H1 (cell line): Measurements from ENCODE around the gene NAALADL1. TPM values are rescaled to one million over a fixed set of nuclear protein-coding genes. Genes with fewer than 3 reads are reported as not detected.

ENCODE experiments used
- CTCF ChIA-PET: fragments of 300-600 bp; sonication (Branson Sonifier 250); formaldehyde crosslinking; loops from one replicate; lab custom pipeline; 2021; ENCODE audit not compliant: partially characterized antibody; lab: Charles Lee
- POLR2A ChIA-PET: fragments of 300-600 bp; sonication (Branson Sonifier 250); formaldehyde crosslinking; loops from one replicate; lab custom pipeline; 2021; ENCODE audit warnings: inconsistent platforms; ENCODE audit not compliant: partially characterized antibody; lab: Charles Lee
- DNase-seq, 2 experiments: peaks; one replicate each; pipeline versions ENCODE4 v3.0.0 to v3.0.0-alpha.2; 2010 to 2022; ENCODE audit warnings: low spot score in 2 of 2, low read depth in 1 of 2, mixed read lengths in 1 of 2
- FAIRE-seq: peaks from 2 replicates; lab custom pipeline; 2011; peaks lifted over from hg19 to GRCh38; lab: Jason Lieb, UNC
- H2AFZ ChIP-seq: 2 replicates; pipeline ENCODE4 v1.8.1; 2012; ENCODE audit warnings: low read length, inconsistent platforms
- H2AK5ac ChIP-seq: 2 replicates; pipeline ENCODE4 v1.6.1; 2013; ENCODE audit warnings: low read depth, low read length
- H2BK120ac ChIP-seq: replicated peaks from 2 replicates; pipeline ENCODE3; 2013; ENCODE audit warnings: low read depth, low read length, inconsistent platforms
- H2BK12ac ChIP-seq: 2 replicates; pipeline ENCODE4 v1.6.1; 2013; ENCODE audit warnings: low read depth, low read length
- H2BK15ac ChIP-seq: 2 replicates; pipeline ENCODE4 v1.6.1; 2013; ENCODE audit warnings: low read length
- H2BK20ac ChIP-seq: 2 replicates; pipeline ENCODE4 v1.6.1; 2013; ENCODE audit warnings: low read length
- H2BK5ac ChIP-seq: 2 replicates; pipeline ENCODE4 v1.6.1; 2013; ENCODE audit warnings: low read depth, low read length
- H3K14ac ChIP-seq: 2 replicates; pipeline ENCODE4 v1.6.1; 2013; ENCODE audit warnings: inconsistent platforms; ENCODE audit not compliant: insufficient read length
- H3K18ac ChIP-seq: 2 replicates; pipeline ENCODE4 v1.6.1; 2013; ENCODE audit warnings: low read length; ENCODE audit errors: extremely low read depth
- H3K23ac ChIP-seq: 2 replicates; pipeline ENCODE4 v1.6.1; 2013; ENCODE audit warnings: inconsistent platforms; ENCODE audit not compliant: insufficient read length
- H3K23me2 ChIP-seq: 2 replicates; pipeline ENCODE4 v1.6.1; 2013; ENCODE audit warnings: low read depth, low read length
- H3K27ac ChIP-seq: 2 replicates; pipeline ENCODE4 v1.6.1; 2011; ENCODE audit warnings: low read depth, low read length, inconsistent platforms
- H3K27me3 ChIP-seq, 4 experiments: replicated peaks in 1 of 4; 1 replicate in 1 of 4; 2 replicates in 3 of 4; pipeline versions ENCODE4 v1.6.1 to v1.8.1; 2011 to 2013; ENCODE audit warnings: low read length in 3 of 4, mild to moderate bottlenecking in 3 of 4, inconsistent platforms in 2 of 4, mixed read lengths in 2 of 4, moderate library complexity in 1 of 4; ENCODE audit not compliant: control insufficient read depth in 3 of 4, insufficient read depth in 3 of 4; ENCODE audit errors: extremely low read depth in 1 of 4
- H3K36me3 ChIP-seq, 4 experiments: 2 replicates each; pipeline versions ENCODE4 v1.6.1 to v1.8.1; 2011 to 2013; ENCODE audit warnings: mild to moderate bottlenecking in 4 of 4, low read length in 3 of 4, moderate library complexity in 2 of 4, control low read depth in 1 of 4, inconsistent platforms in 1 of 4; ENCODE audit not compliant: insufficient read depth in 4 of 4, control insufficient read depth in 2 of 4
- H3K4ac ChIP-seq: replicated peaks from 2 replicates; pipeline ENCODE3; 2013; ENCODE audit warnings: low read length, low read depth, mixed read lengths, inconsistent platforms; ENCODE audit not compliant: insufficient read length
- H3K4me1 ChIP-seq, 4 experiments: replicated peaks in 1 of 4; 1 replicate in 1 of 4; 2 replicates in 3 of 4; pipeline versions ENCODE4 v1.6.1 to v1.8.1; 2011 to 2013; ENCODE audit warnings: low read length in 3 of 4, inconsistent platforms in 2 of 4, mixed read lengths in 1 of 4; ENCODE audit not compliant: insufficient read depth in 4 of 4, control insufficient read depth in 3 of 4
- H3K4me2 ChIP-seq, 2 experiments: 2 replicates each; pipeline versions ENCODE4 v1.6.1 to v1.8.1; 2011 to 2013; ENCODE audit warnings: low read depth in 2 of 2, low read length in 2 of 2, control low read depth in 1 of 2, inconsistent platforms in 1 of 2, mild to moderate bottlenecking in 1 of 2; ENCODE audit not compliant: insufficient read depth in 1 of 2
- H3K4me3 ChIP-seq, 4 experiments: fragments of 200-600, 300-600 bp in 1 of 4; sonication (generic), shearing (Covaris generic), sonication (Bioruptor Twin) in 1 of 4; 2 replicates each; pipeline versions ENCODE4 v1.5.1 to v1.8.1; 2011 to 2016; ENCODE audit warnings: low read length in 4 of 4, low read depth in 3 of 4, control low read depth in 2 of 4, inconsistent platforms in 2 of 4, mild to moderate bottlenecking in 2 of 4, mixed read lengths in 1 of 4, moderate library complexity in 1 of 4; ENCODE audit not compliant: insufficient read depth in 2 of 4; ENCODE audit errors: extremely low read depth in 1 of 4
- H3K56ac ChIP-seq: replicated peaks from 2 replicates; pipeline ENCODE3; 2013; ENCODE audit warnings: low read depth, mild to moderate bottlenecking, mixed read lengths, low read length, inconsistent platforms; ENCODE audit not compliant: insufficient read length
- H3K79me1 ChIP-seq: 2 replicates; pipeline ENCODE4 v1.6.1; 2013; ENCODE audit warnings: low read depth, low read length, control low read depth
- H3K79me2 ChIP-seq, 2 experiments: 2 replicates each; pipeline versions ENCODE4 v1.6.1 to v1.8.1; 2012 to 2013; ENCODE audit warnings: low read length in 2 of 2, mild to moderate bottlenecking in 2 of 2, inconsistent platforms in 1 of 2; ENCODE audit not compliant: insufficient read depth in 2 of 2, control insufficient read depth in 1 of 2
- H3K9ac ChIP-seq, 4 experiments: replicated peaks in 1 of 4; 1 replicate in 1 of 4; 2 replicates in 3 of 4; pipeline versions ENCODE4 v1.6.1 to v1.8.1; 2011 to 2013; ENCODE audit warnings: low read depth in 3 of 4, low read length in 3 of 4, control low read depth in 2 of 4, mild to moderate bottlenecking in 2 of 4, moderate library complexity in 2 of 4, inconsistent platforms in 1 of 4; ENCODE audit errors: extremely low read depth in 1 of 4
- H3K9me3 ChIP-seq, 2 experiments: 2 replicates each; pipeline versions ENCODE4 v1.6.1 to v1.8.1; 2012 to 2013; ENCODE audit warnings: mild to moderate bottlenecking in 2 of 2, moderate library complexity in 2 of 2, control low read depth in 1 of 2, inconsistent platforms in 1 of 2, low read depth in 1 of 2, low read length in 1 of 2, mixed read lengths in 1 of 2; ENCODE audit not compliant: insufficient read depth in 2 of 2
- H4K20me1 ChIP-seq, 2 experiments: replicated peaks in 1 of 2; 2 replicates each; pipeline versions ENCODE3 to v1.8.1; 2011 to 2013; ENCODE audit warnings: inconsistent platforms in 2 of 2, low read length in 2 of 2, mild to moderate bottlenecking in 1 of 2; ENCODE audit not compliant: insufficient read depth in 2 of 2, control insufficient read depth in 1 of 2
- H4K5ac ChIP-seq: 2 replicates; pipeline ENCODE4 v1.6.1; 2013; ENCODE audit warnings: low read length, low read depth, mixed read lengths, inconsistent platforms; ENCODE audit not compliant: insufficient read length
- H4K8ac ChIP-seq: 2 replicates; pipeline ENCODE4 v1.8.0; 2013; ENCODE audit warnings: mild to moderate bottlenecking, moderate library complexity, low read length, inconsistent platforms; ENCODE audit not compliant: insufficient read depth; ENCODE audit errors: extremely low read depth
- H4K91ac ChIP-seq: replicated peaks from 2 replicates; pipeline ENCODE3; 2013; ENCODE audit warnings: low read length, mixed read lengths, inconsistent platforms; ENCODE audit not compliant: insufficient read length
- E2F6 ChIP-seq: IDR thresholded peaks from 2 replicates; pipeline ENCODE4 v1.6.1; 2012; ENCODE audit warnings: inconsistent platforms
- FOSL1 ChIP-seq: IDR thresholded peaks from 2 replicates; pipeline ENCODE4 v1.6.1; 2011; ENCODE audit warnings: mild to moderate bottlenecking, low read depth, low read length, moderate library complexity; ENCODE audit not compliant: insufficient read depth
- JUND ChIP-seq: IDR thresholded peaks from 2 replicates; pipeline ENCODE4 v1.6.1; 2011; ENCODE audit warnings: mild to moderate bottlenecking, improper control_type of control experiment, low read length
- KDM1A ChIP-seq: fragments of 200-600, 300-600 bp; sonication (generic); IDR thresholded peaks from 2 replicates; pipeline ENCODE4 v1.7.1; 2016; ENCODE audit warnings: mild to moderate bottlenecking, low read length, borderline replicate concordance
- POLR2A ChIP-seq, 2 experiments: IDR thresholded peaks; 1 replicate in 1 of 2; 2 replicates in 1 of 2; pipeline ENCODE4 v1.6.1; 2011; ENCODE audit warnings: low read depth in 2 of 2, low read length in 2 of 2, mild to moderate bottlenecking in 2 of 2; ENCODE audit errors: control extremely low read depth in 1 of 2
- POU5F1 ChIP-seq: IDR thresholded peaks from 2 replicates; pipeline ENCODE4 v1.6.1; 2011; ENCODE audit warnings: low read depth, mild to moderate bottlenecking, low read length, moderate library complexity
- RAD21 ChIP-seq, 2 experiments: IDR thresholded peaks in 1 of 2; conservative IDR thresholded peaks in 1 of 2; 2 replicates each; pipeline ENCODE4 v1.6.1; 2011; ENCODE audit warnings: low read depth in 2 of 2, low read length in 2 of 2, improper control_type of control experiment in 1 of 2, inconsistent platforms in 1 of 2, mild to moderate bottlenecking in 1 of 2, moderate library complexity in 1 of 2
- RFX5 ChIP-seq: IDR thresholded peaks from 2 replicates; pipeline ENCODE4 v1.6.1; 2011; ENCODE audit warnings: low read depth, low read length, improper control_type of control experiment, borderline replicate concordance
- RXRA ChIP-seq: IDR thresholded peaks from 2 replicates; pipeline ENCODE4 v1.6.1; 2011; ENCODE audit warnings: low read depth, mild to moderate bottlenecking, low read length, moderate library complexity; ENCODE audit not compliant: insufficient read depth
- SIRT6 ChIP-seq: IDR thresholded peaks from one replicate; pipeline ENCODE4 v1.7.1; 2012; ENCODE audit warnings: low read length, inconsistent platforms
- SP1 ChIP-seq: IDR thresholded peaks from 2 replicates; pipeline ENCODE4 v1.6.1; 2011; ENCODE audit warnings: low read depth, low read length
- TAF1 ChIP-seq: IDR thresholded peaks from 2 replicates; pipeline ENCODE4 v1.6.1; 2011; ENCODE audit warnings: mild to moderate bottlenecking, low read depth, low read length
- WGBS, 2 experiments: shearing (Covaris generic) in 1 of 2; methylation state at CpG; one replicate each; pipeline versions ENCODE4 v1.1.6 to v1.1.7; 2013 to 2015; ENCODE audit warnings: low lambda C conversion rate in 2 of 2, mixed read lengths in 2 of 2, inconsistent platforms in 1 of 2, low coverage in 1 of 2, missing lambda C conversion rate in 1 of 2; ENCODE audit not compliant: insufficient replicate concordance in 2 of 2, insufficient coverage in 1 of 2, insufficient read length in 1 of 2; ENCODE audit errors: extremely low coverage in 1 of 2, missing lambda C conversion rate in 1 of 2; 5-methylcytosine and 5-hydroxymethylcytosine counted together
- polyA plus RNA-seq, 7 experiments: library from polyadenylated mRNA; depleted of rRNA in 3 of 7; stranded (reverse) in 5 of 7; unstranded in 2 of 7; fragments of >200 nt in 5 of 7; fragments of 200-250 nt in 2 of 7; gene quantifications; 1 replicate in 5 of 7; 2 replicates in 1 of 7; 4 replicates in 1 of 7; pipeline versions ENCODE4 v1.2.1 to v1.2.3, GENCODE V29; 2011 to 2013; ENCODE audit warnings: missing spikeins in 2 of 7, mixed read lengths in 2 of 7
- total RNA-seq: library from RNA; stranded (reverse); fragmentation: NEBNext Ultra II Directional; extraction: Animal tissue kit (Norgen Biotek cat#: 25700); gene quantifications from 2 replicates; pipeline ENCODE4 v1.2.1, GENCODE V29; 2021

Gene NAALADL1
- total and polyA plus RNA-seq, 2 of the 8 experiments (the other 6 are each of a cell fraction or from before 2014, with no cell fraction given) = 7.5 to 9.9 TPM

GRCh38 chr11:65036931-65037330, 21.4 kb downstream of the NAALADL1 start:
- no peaks in the 10 kb centered on the region; the same call in 1 of the 2 replicates for H3K23me2 ChIP-seq
- H3K4me1 ChIP-seq = no peaks in the 10 kb centered on the region; a peak in 1 of 7 replicates
- WGBS, 2 experiments = 88% methylated on average over 6 of the region's 6 CpGs; no CpG with 5 or more reads in 1 of the 2 experiments
- TF ChIP-seq SP1 = no peak
- no peak for TF ChIP-seq POU5F1
- TF ChIP-seq SIRT6 = no peak
- no peak for TF ChIP-seq E2F6
- TF ChIP-seq KDM1A = no peak
- TF ChIP-seq TAF1 = no peak
- no peak for TF ChIP-seq JUND
- no peak for TF ChIP-seq FOSL1
- no peak for TF ChIP-seq RXRA
- no peak for TF ChIP-seq RFX5
- TF ChIP-seq POLR2A (IDR thresholded peaks at IDR 0.05; ENCODE audit: control extremely low read depth in 1 of 2, low read depth in 2 of 2, low read length in 2 of 2) = no peak
- TF ChIP-seq RAD21 (IDR thresholded peaks at IDR 0.05 in 1 of 2, conservative IDR thresholded peaks at IDR 0.05 in 1 of 2; ENCODE audit: low read depth in 2 of 2, low read length in 2 of 2) = no peak

More at GRCh38 chr11:65036931-65037330, 21.4 kb downstream of the NAALADL1 start:
- Histone ChIP-seq H3K27me3 (no peaks in the 10 kb centered on the region), H3K56ac (no peak overlapping the region), H2BK5ac (no peak overlapping the region), H2BK12ac (no peak overlapping the region), H2BK20ac (no peak overlapping the region), H3K4me2 (no peak overlapping the region), H3K4ac (no peak overlapping the region), H3K4me3 (no peak overlapping the region), H2AK5ac (no peak overlapping the region), H4K5ac (no peak overlapping the region), H3K79me1 (no peaks in the 10 kb centered on the region), H3K18ac (no peak overlapping the region; the same call in 1 of the 2 replicates), H3K9ac (no peak overlapping the region), H2BK15ac (no peak overlapping the region), H3K23ac (no peak overlapping the region), H3K79me2 (peaks cover 0 to 3% of the 10 kb centered on the region in 2 experiments; a peak in 1 of 4 replicates), H3K27ac (no peak overlapping the region), H2AFZ (no peak overlapping the region), H4K20me1 (no peaks in the 10 kb centered on the region), H4K8ac (no peak overlapping the region), H3K14ac (no peak overlapping the region), H4K91ac (no peak overlapping the region), H3K36me3 (no peaks in the 10 kb centered on the region; a peak in 2 of 8 replicates), H3K9me3 (no peaks in the 10 kb centered on the region), H2BK120ac (no peak overlapping the region)
- ChIA-PET POLR2A (interaction anchor here (1.9 kb wide), 1 partner anchor 11 kb away, joined by 5 read pairs; no protein-coding TSS in a partner anchor), CTCF (interaction anchor here (0.6 to 2.1 kb wide), 6 partner anchors 9 to 149 kb away, joined by 3 to 8 read pairs (median 4); no protein-coding TSS in a partner anchor)
- FAIRE-seq = no peak
- DNase-seq = no peak
